ENCODE results near the gene EMC10. TPM values are rescaled to one million over a fixed set of nuclear protein-coding genes. Genes with fewer than 3 reads are reported as not detected.

The EMC10 gene
- polyA plus RNA-seq, 1 of the 3 experiments (the other 2 are of a cell fraction): 218 TPM

DNA sequence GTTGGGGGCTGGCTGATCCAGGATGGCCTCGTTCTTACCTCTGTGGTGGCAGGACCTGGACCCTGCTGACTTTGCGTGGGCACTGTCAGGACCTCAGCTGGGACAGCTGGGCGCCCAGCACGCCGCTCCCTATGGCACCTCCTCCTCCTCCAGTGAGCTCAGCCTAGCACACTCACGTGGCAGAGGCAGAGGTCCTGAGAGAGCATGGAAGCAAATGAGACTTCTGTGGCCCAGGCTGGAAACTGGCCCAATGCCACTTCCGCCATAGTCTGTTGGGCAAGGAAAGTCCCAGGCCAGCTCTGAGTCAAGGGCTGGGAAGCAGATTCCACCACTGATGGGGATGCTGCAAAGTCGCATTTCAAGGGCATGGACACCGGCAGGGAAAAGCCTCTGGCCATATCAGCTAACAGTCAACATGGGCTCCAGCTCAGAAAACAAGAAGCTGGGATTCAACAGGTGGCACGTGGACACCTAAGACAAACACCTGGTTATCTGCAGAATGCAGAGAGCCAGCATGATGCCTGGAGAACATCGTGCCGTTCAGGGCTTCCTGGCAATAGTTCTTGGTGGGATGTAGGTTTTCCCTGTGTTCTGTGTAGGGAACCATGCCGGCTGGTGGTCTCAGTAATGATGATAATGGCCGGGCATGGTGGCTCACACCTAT is 26.9 kb upstream of the EMC10 start:
- H2AFZ ChIP-seq (ENCODE audit: low read depth): no peak overlapping the region
- H3F3A ChIP-seq (replicated peaks; ENCODE audit: insufficient read depth): no peaks in the 10 kb centered on the region
- H3K9ac ChIP-seq: no peak overlapping the region
- no peaks in the 10 kb centered on the region for H3K79me2 ChIP-seq (ENCODE audit: insufficient read depth)
- H4K20me1 ChIP-seq (ENCODE audit: insufficient read depth): no peaks in the 10 kb centered on the region
- CTCF ChIA-PET: interaction anchor here (1.0 to 1.1 kb wide), 2 partner anchors 89 to 107 kb away, joined by 3 read pairs; no protein-coding TSS in a partner anchor
- H3K27ac ChIP-seq (ENCODE audit: low read depth in 2 of 2, low read length in 1 of 2): no peak overlapping the region
- H3K9me2 ChIP-seq: no peaks in the 10 kb centered on the region
- H3K9me3 ChIP-seq: no peaks in the 10 kb centered on the region
- peaks cover 14% of the 10 kb centered on the region; the same call in 1 of the 2 replicates for H3K27me3 ChIP-seq (ENCODE audit: insufficient read depth)
- H3K36me3 ChIP-seq (replicated peaks in 1 of 2; ENCODE audit: control insufficient read depth in 1 of 2, insufficient read depth in 2 of 2, low read length in 1 of 2): no peaks in the 10 kb centered on the region
- H3K4me2 ChIP-seq: no peak overlapping the region
- POLR2A ChIA-PET: no interaction called here
- H3K4me1 ChIP-seq (ENCODE audit: control insufficient read depth in 1 of 2, insufficient read depth in 2 of 2, low read depth in 1 of 2, low read length in 1 of 2): no peaks in the 10 kb centered on the region
- TF ChIP-seq MEF2A (IDR thresholded peaks at IDR 0.05; ENCODE audit: borderline replicate concordance, low read depth) (no peak), NRF1 (IDR thresholded peaks at IDR 0.05; ENCODE audit: low read depth, low read length) (no peak), FOXM1 (IDR thresholded peaks at IDR 0.05; ENCODE audit: low read depth) (no peak), YY1 (IDR thresholded peaks at IDR 0.05; ENCODE audit: low read depth) (no peak), TCF12 (IDR thresholded peaks at IDR 0.05) (no peak), GABPA (IDR thresholded peaks at IDR 0.05; ENCODE audit: low read depth) (no peak), EZH2phosphoT487 (IDR thresholded peaks at IDR 0.05; ENCODE audit: borderline replicate concordance, low read depth) (no peak), RFX5 (IDR thresholded peaks at IDR 0.05; ENCODE audit: low read length) (no peak), RAD21 (IDR thresholded peaks at IDR 0.05; ENCODE audit: low read length) (no peak), NFIC (IDR thresholded peaks at IDR 0.05; ENCODE audit: borderline replicate concordance) (no peak), FOXJ3 (CRISPR knock-in tag; IDR thresholded peaks at IDR 0.05) (no peak), IRF3 (IDR thresholded peaks at IDR 0.05; ENCODE audit: low read depth, low read length) (no peak), ELF1 (IDR thresholded peaks at IDR 0.05) (no peak)
- TF ChIP-seq, protein P1, sequence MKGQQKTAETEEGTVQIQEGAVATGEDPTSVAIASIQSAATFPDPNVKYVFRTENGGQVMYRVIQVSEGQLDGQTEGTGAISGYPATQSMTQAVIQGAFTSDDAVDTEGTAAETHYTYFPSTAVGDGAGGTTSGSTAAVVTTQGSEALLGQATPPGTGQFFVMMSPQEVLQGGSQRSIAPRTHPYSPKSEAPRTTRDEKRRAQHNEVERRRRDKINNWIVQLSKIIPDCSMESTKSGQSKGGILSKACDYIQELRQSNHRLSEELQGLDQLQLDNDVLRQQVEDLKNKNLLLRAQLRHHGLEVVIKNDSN (IDR thresholded peaks at IDR 0.05; ENCODE audit: borderline replicate concordance, low read depth): no peak
- TF ChIP-seq, protein P2, sequence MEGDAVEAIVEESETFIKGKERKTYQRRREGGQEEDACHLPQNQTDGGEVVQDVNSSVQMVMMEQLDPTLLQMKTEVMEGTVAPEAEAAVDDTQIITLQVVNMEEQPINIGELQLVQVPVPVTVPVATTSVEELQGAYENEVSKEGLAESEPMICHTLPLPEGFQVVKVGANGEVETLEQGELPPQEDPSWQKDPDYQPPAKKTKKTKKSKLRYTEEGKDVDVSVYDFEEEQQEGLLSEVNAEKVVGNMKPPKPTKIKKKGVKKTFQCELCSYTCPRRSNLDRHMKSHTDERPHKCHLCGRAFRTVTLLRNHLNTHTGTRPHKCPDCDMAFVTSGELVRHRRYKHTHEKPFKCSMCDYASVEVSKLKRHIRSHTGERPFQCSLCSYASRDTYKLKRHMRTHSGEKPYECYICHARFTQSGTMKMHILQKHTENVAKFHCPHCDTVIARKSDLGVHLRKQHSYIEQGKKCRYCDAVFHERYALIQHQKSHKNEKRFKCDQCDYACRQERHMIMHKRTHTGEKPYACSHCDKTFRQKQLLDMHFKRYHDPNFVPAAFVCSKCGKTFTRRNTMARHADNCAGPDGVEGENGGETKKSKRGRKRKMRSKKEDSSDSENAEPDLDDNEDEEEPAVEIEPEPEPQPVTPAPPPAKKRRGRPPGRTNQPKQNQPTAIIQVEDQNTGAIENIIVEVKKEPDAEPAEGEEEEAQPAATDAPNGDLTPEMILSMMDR (IDR thresholded peaks at IDR 0.05): no peak
- TF ChIP-seq, protein P3, sequence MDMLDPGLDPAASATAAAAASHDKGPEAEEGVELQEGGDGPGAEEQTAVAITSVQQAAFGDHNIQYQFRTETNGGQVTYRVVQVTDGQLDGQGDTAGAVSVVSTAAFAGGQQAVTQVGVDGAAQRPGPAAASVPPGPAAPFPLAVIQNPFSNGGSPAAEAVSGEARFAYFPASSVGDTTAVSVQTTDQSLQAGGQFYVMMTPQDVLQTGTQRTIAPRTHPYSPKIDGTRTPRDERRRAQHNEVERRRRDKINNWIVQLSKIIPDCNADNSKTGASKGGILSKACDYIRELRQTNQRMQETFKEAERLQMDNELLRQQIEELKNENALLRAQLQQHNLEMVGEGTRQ (IDR thresholded peaks at IDR 0.05; ENCODE audit: borderline replicate concordance, low read depth, low read length): no peak
- no peak overlapping the region for H3K4me3 ChIP-seq (ENCODE audit: low read depth in 2 of 2, low read length in 1 of 2)
- DNase-seq: no peak
- WGBS (ENCODE audit: low lambda C conversion rate): 34% methylated on average over 14 of the region's 14 CpGs

All from SK-N-SH (cell line).